Mesothelial cell of epicardium (in vitro differentiated cells): ENCODE measurements around the gene MAST3. TPM values are rescaled to one million over a fixed set of nuclear protein-coding genes. Genes with fewer than 3 reads are reported as not detected.

Source experiments
- DNase-seq, 2 experiments: peaks; one replicate each; pipeline ENCODE4 v3.0.0; 2021; ENCODE audit warnings: low spot score in 2 of 2; ENCODE audit not compliant: unreplicated experiment in 2 of 2
- H3K27ac Mint-ChIP-seq: 2 replicates; pipeline ENCODE4 v1.8.0; 2021; ENCODE audit warnings: mixed read lengths
- H3K27me3 Mint-ChIP-seq: 2 replicates; pipeline ENCODE4 v1.8.0; 2021; ENCODE audit warnings: low read depth, mixed read lengths
- H3K36me3 Mint-ChIP-seq: 2 replicates; pipeline ENCODE4 v1.8.0; 2021; ENCODE audit warnings: mixed read lengths
- H3K4me1 Mint-ChIP-seq: 2 replicates; pipeline ENCODE4 v1.8.0; 2021; ENCODE audit warnings: mixed read lengths
- H3K4me3 Mint-ChIP-seq: 2 replicates; pipeline ENCODE4 v1.8.0; 2021; ENCODE audit warnings: mild to moderate bottlenecking, moderate library complexity, mixed read lengths
- H3K9me3 Mint-ChIP-seq: 2 replicates; pipeline ENCODE4 v1.8.0; 2021; ENCODE audit warnings: mixed read lengths
- CTCF ChIP-seq: fragments of 200-600 bp; sonication (generic); IDR thresholded peaks from one replicate; pipeline ENCODE4 v1.5.0; 2021; ENCODE audit warnings: antibody characterized with exemption; ENCODE audit not compliant: unreplicated experiment
- total RNA-seq: library from RNA; stranded (reverse); gene quantifications from 3 replicates; pipeline ENCODE4 v1.2.1, GENCODE V29; 2021

The MAST3 gene
- total RNA-seq, 1 donor from 2014 or later: 16.0 TPM

- H3K9me3 Mint-ChIP-seq: peaks cover 3% of the 10 kb centered on the region
- no peak for DNase-seq
- peaks cover 23% of the 10 kb centered on the region for H3K36me3 Mint-ChIP-seq
- no peak overlapping the region for H3K27ac Mint-ChIP-seq
- no peak overlapping the region for H3K4me3 Mint-ChIP-seq
- no peak for TF ChIP-seq CTCF
- no peaks in the 10 kb centered on the region for H3K4me1 Mint-ChIP-seq
- no peaks in the 10 kb centered on the region for H3K27me3 Mint-ChIP-seq
These were observed 43.5 kb downstream of the MAST3 start for GRCh38 chr19:18141031-18141430.

GRCh38 chr19:18143902-18144301 lies 46.3 kb downstream of the MAST3 start:
- H3K9me3 Mint-ChIP-seq: peaks cover 3% of the 10 kb centered on the region
- no peaks in the 10 kb centered on the region for H3K4me1 Mint-ChIP-seq
- DNase-seq: no peak
- peaks cover 26% of the 10 kb centered on the region for H3K36me3 Mint-ChIP-seq
- TF ChIP-seq CTCF: no peak
- H3K27ac Mint-ChIP-seq: no peak overlapping the region
- no peaks in the 10 kb centered on the region for H3K27me3 Mint-ChIP-seq
- H3K4me3 Mint-ChIP-seq: no peak overlapping the region

GRCh38 chr19:18144361-18144760 lies 46.8 kb downstream of the MAST3 start:
- Mint-ChIP-seq H3K27ac (no peak overlapping the region), H3K4me3 (no peak overlapping the region), H3K36me3 (peaks cover 24% of the 10 kb centered on the region), H3K27me3 (no peaks in the 10 kb centered on the region), H3K4me1 (no peaks in the 10 kb centered on the region), H3K9me3 (peaks cover 3% of the 10 kb centered on the region)
- TF ChIP-seq CTCF: no peak
- no peak for DNase-seq

GRCh38 chr19:18144906-18145305 lies 47.3 kb downstream of the MAST3 start:
- Mint-ChIP-seq H3K36me3 (peaks cover 26% of the 10 kb centered on the region), H3K9me3 (peaks cover 3% of the 10 kb centered on the region)
- TF ChIP-seq CTCF: no peak

GRCh38 chr19:18145391-18145999 lies 47.9 kb downstream of the MAST3 start:
- TF ChIP-seq CTCF: no peak
- H3K27me3 Mint-ChIP-seq: no peaks in the 10 kb centered on the region
- peaks cover under 1% of the 10 kb centered on the region for H3K9me3 Mint-ChIP-seq
- no peak overlapping the region for H3K4me3 Mint-ChIP-seq
- no peak for DNase-seq
- H3K27ac Mint-ChIP-seq: no peak overlapping the region
- H3K36me3 Mint-ChIP-seq: peaks cover 23% of the 10 kb centered on the region
- no peaks in the 10 kb centered on the region for H3K4me1 Mint-ChIP-seq

More at GRCh38 chr19:18144906-18145305, 47.3 kb downstream of the MAST3 start:
- DNase-seq: no peak
- H3K27ac Mint-ChIP-seq: no peak overlapping the region
- no peaks in the 10 kb centered on the region for H3K4me1 Mint-ChIP-seq
- H3K27me3 Mint-ChIP-seq: no peaks in the 10 kb centered on the region
- H3K4me3 Mint-ChIP-seq: no peak overlapping the region

GRCh38 chr19:18147396-18147795 lies 49.8 kb downstream of the MAST3 start:
- Mint-ChIP-seq H3K4me3 (no peak overlapping the region), H3K27me3 (no peaks in the 10 kb centered on the region), H3K36me3 (peaks cover 18% of the 10 kb centered on the region), H3K27ac (no peak overlapping the region), H3K4me1 (peaks cover 2% of the 10 kb centered on the region), H3K9me3 (no peaks in the 10 kb centered on the region)
- no peak for DNase-seq
- no peak for TF ChIP-seq CTCF
